HG02642 (cell line): ENCODE measurements around the gene CRIP1.

ENCODE experiments used
- ATAC-seq: cut with Tn5 transposase; IDR thresholded peaks from one replicate; pipeline ENCODE4 v1.9.1; 2021; ENCODE audit warnings: mild to moderate bottlenecking; ENCODE audit not compliant: unreplicated experiment, poor library complexity

Gene CRIP1

DNA sequence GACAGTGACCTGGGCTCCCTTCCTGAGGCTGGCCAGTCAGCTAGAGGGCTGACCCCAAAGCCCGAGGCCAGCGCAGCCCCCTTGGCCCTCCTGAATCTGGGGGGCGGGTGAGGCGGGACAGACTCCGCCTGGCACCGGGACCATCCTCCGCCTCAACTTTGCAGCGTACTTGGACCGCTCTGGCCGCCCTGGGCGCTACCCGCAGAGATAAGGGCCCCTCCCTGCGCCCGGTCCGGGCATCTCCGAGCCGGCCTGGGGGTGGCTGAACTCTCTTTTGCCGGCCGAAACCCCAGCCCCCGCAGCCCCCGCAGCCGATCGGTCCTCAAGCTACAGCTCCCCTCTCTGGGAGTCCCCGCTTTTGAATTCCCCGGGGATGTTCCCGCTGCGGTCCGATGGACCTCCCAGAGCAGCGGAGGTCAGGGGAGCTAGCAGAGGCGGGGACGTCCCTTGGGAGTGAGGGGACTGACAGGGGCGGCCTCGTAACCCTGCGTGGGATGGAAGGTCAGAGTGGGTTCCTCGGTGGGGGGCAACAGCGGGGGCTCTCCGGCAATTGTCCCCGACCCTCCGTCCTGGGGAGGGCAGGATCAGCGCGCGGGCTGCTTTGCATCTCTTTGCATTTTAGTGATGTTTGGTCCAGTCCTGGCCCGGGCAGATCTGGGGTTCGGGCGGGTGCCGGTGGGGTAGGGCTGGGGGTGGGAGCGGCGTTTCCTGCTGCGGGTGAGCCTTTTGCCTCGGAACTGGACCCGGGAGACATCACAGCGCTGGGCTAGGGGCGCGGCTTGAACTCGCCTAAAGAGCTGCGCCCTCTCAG is at the start of gene CRIP1:
Gene CRIP1, plus strand, starts transcription at position 724 of the 811 bp plus-strand sequence. CDS start 374 bp downstream, outside the sequence.
- no peak for ATAC-seq

- ATAC-seq: no peak
Observed at GRCh38 chr14:105436891-105437722, 49.6 kb upstream of the CRIP1 start.

- no peak for ATAC-seq
Observed at GRCh38 chr14:105437723-105438500, 48.8 kb upstream of the CRIP1 start.

DNA sequence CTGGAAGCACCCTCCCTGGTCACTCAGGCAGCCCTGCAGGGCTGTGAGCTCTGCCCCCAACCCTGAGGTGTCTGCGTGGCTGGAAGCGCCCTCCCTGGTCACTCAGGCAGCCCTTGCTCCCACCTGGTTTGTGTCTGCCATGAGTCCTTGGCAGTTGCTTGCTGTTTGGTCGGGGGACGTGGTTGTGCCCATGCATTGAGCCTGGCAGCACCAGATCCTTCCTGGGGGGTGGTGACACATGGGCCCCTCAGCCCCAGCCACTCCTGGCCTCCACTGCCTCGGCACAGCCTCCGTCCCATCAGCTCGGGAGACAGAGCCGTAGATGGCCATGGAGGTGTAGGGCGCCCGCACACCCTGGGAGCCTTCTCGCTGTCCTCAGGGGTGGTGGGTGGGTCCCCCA is 47.5 kb upstream of the CRIP1 start:
- no peak for ATAC-seq

GRCh38 chr14:105439710-105440553 is 46.8 kb upstream of the CRIP1 start:
- no peak for ATAC-seq

GRCh38 chr14:105440554-105440900 is 46.2 kb upstream of the CRIP1 start:
- ATAC-seq: no peak

DNA sequence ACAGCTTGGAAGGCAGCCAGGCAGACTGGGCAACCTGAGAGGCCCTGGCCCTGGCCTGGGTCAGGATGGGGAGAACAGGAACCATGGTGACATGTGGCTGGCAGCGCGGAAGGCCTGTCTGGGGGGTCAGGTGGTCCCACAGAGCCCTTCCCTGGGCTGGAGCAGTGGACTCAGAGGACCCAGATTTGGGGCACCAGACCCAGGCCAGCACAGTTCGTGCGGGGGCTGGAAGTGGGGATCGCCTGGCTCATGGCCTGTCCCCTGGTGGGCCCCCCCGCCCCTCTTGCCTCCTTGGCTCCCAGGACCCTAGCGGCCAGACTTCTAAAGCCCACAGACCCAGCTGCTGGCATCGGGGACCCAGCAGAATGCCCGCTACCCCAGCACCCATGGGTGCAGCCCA is 45.7 kb upstream of the CRIP1 start:
- no peak for ATAC-seq

DNA sequence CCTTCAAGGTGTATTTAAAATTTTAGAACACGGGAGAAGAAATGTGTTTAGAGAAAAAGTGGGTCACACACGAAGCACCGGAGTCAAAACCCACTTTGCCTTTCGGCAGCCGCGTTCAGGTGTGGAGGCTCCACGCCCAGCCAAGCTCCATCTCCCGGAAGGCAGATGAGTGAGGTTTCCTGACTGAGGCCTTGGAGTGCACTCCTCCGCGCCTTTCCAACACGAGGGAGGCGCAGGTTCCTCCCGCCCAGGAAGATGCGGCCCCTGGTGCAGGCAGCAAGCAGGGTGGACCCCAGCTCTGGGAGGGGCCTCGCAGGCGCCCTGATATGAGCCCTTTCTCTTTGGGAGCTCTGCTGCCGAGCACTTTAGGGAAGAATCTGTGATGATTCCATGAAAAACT is 44.6 kb upstream of the CRIP1 start:
- ATAC-seq: no peak

DNA sequence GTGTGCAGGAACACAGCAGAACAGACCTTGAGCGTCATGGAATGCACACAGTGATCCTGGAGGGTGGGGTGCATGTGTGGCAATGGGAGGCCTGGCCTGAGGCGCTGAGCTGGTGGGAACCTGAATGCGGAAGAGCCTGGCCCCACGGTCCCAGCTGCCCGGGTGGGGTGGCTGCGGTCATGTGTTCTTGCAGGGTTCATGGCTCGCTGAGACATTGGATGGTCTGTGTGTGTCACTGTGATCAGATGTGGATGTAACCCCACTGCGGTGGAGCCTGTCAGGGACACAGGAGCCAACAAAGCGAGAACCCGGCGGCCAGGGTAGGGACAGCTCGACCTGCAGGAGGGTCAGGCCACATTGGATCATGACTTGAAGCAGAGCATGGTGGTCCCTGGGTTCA is 43.9 kb upstream of the CRIP1 start:
- ATAC-seq: no peak

DNA sequence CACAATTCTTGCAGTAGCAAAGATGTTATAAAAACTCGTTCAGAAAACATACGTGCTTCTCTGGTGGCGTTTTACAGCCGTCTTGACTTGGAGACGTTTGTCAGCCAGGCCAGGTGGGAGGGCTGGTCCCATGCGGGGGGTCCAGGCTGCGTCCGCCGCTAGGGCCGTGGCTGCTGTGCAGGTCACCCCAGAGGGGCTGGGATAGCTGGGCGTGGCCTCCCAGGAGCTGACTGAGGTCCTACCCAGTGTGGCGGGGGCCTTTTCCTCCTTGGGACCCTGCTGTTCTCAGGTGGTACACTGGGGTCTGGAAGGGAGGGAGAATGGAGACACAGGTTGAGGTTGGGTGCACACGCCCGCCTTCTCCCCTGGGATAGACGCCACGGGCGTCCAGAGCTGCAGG is 41.8 kb upstream of the CRIP1 start:
- ATAC-seq: no peak

- no peak for ATAC-seq
Observed at GRCh38 chr14:105445290-105445689, 41.4 kb upstream of the CRIP1 start.

- no peak for ATAC-seq
Observed at GRCh38 chr14:105445901-105446845, 40.5 kb upstream of the CRIP1 start.

DNA sequence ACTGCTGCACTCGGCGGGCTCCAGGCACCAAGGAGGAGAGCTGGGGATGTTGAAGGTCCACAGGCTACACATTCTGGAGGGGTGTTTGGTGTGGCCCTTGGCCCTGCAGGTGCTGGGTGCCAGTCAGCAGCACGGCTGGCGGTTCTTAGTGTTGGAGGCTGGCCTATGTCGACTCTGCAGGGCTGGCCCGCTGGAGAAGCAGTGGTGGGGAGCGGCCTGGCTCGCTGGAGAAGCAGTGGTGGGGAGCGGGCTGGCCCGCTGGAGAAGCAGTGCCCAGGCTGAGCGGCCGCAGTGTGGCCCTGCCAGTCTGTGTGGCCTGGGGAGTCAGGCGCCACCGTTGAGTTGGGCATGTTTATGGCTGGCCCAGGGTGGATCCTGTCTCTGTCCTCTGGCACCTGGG is 39.7 kb upstream of the CRIP1 start:
- ATAC-seq: no peak

DNA sequence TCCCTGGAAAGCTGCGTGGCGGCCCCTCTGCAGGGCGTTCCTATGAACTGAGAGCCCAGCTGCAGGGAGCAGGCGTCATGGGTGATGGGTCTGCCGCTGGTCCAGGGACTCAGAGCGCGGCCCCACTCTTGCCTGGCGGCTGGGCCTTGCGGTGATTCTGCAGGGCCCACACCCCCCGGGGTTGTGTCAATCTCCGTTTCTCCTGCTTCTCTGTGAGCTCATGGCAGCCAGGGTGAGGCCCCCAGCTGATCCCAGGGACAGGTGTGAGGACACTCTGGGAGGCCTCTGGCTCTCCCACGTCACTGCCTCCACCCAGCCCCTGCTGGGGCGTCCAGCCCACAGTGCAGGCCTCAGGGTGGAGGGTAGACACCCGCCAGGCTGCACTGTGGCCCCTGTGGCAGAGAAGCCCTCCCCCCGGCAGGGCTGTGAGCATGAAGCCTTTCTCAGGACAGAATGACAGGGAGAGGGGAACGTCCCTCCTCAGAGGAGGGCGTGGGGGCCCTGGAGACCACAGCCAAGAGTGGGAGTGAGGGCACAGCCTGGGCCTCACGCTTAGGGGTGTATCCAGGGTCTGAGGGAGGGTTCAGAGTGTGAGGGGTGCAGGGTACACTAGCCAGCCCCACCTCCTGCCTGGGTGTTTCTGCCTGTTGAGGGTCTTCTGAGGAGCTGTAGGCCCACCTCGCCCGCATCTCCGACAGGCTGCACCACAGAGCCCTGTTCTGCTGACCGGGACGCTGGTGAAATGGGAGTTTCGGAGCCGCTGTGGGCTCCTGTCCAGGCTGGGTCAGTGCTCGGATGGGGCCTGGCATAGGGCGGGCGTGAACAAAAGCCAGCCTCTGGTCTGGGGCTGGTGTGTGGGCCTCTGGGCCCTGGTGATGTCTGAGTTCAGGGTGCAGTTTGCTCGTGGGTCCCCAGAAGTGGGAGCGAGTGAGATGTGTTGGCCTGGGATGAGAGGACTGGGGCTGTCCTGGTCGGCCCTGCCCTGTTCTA is 38.7 kb upstream of the CRIP1 start:
- no peak for ATAC-seq

DNA sequence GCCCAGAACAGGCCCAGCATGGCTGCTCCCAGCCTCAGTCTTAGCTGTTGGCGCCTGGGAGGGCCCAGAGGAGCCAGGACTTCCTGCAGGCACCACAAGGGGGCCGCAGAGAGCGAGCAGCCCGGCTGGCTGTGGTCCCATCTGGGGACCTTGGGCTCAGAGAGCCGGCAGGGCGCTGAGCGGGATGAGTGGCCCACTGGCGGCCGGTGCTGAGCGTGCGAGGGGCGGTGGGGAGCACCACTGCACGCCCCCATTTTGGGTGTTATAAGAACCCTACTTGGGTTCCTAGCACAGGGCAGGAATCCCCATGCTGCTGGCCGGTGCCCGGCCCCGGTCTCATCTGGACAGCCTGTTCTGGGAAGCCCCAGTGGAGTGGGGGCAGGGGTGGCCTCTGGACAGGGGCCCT is 38.0 kb upstream of the CRIP1 start:
- no peak for ATAC-seq

GRCh38 chr14:105449276-105450122 is 37.2 kb upstream of the CRIP1 start:
- ATAC-seq: no peak

DNA sequence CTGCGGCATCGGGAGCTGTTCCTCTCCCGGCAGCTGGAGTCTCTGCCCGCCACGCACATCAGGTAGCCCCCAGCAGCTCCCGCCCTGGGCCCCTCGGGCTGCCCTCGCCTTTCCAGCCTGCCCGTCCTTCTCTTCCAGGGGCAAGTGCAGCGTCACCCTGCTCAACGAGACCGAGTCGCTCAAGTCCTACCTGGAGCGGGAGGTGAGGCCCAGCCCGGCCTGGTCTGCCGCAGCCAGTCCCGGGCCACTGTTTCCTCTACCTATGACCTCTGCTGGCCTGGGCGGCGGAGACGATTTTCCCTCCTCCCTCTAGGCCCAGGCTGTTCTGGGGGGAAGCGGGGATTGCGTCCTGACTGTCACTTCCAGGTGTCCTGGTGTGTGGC is 36.6 kb upstream of the CRIP1 start:
- no peak for ATAC-seq
